H9 (cell line): Measurements from ENCODE around the gene PGM1. TPM values are rescaled to one million over a fixed set of nuclear protein-coding genes. Genes with fewer than 3 reads are reported as not detected.

Source experiments
- DNase-seq: peaks from one replicate; pipeline ENCODE4 v3.0.0-alpha.2; 2017
- H2AFZ ChIP-seq: one replicate; pipeline ENCODE4 v1.6.1; 2013; ENCODE audit warnings: mild to moderate bottlenecking, low read length, control low read depth, moderate library complexity
- H2AK5ac ChIP-seq: 2 replicates; pipeline ENCODE4 v1.6.1; 2013; ENCODE audit warnings: low read length, control low read depth, mixed read lengths; ENCODE audit not compliant: insufficient read length
- H2BK120ac ChIP-seq: one replicate; pipeline ENCODE4 v1.6.1; 2013; ENCODE audit warnings: low read depth, mild to moderate bottlenecking, low read length, control low read depth, inconsistent platforms; ENCODE audit not compliant: poor library complexity, severe bottlenecking
- H2BK12ac ChIP-seq: 2 replicates; pipeline ENCODE4 v1.6.1; 2013; ENCODE audit warnings: low read length, control low read depth, mixed read lengths, low read depth; ENCODE audit not compliant: insufficient read length
- H2BK15ac ChIP-seq: 2 replicates; pipeline ENCODE4 v1.6.1; 2013; ENCODE audit warnings: low read depth, low read length, control low read depth
- H2BK20ac ChIP-seq: one replicate; pipeline ENCODE4 v1.6.1; 2013; ENCODE audit warnings: low read depth, mild to moderate bottlenecking, low read length, control low read depth, inconsistent platforms; ENCODE audit not compliant: poor library complexity, severe bottlenecking
- H2BK5ac ChIP-seq: 2 replicates; pipeline ENCODE4 v1.6.1; 2013; ENCODE audit warnings: low read length, control low read depth, mixed read lengths; ENCODE audit not compliant: insufficient read length
- H3K14ac ChIP-seq: 2 replicates; pipeline ENCODE4 v1.6.1; 2013; ENCODE audit warnings: low read length, control low read depth; ENCODE audit not compliant: insufficient read depth
- H3K18ac ChIP-seq: 2 replicates; pipeline ENCODE4 v1.6.1; 2013; ENCODE audit warnings: low read depth, mild to moderate bottlenecking, mixed read lengths, low read length, control low read depth; ENCODE audit not compliant: insufficient read length
- H3K23ac ChIP-seq: 2 replicates; pipeline ENCODE4 v1.6.1; 2013; ENCODE audit warnings: low read length, control low read depth, mixed read lengths, low read depth; ENCODE audit not compliant: insufficient read length
- H3K23me2 ChIP-seq: 2 replicates; pipeline ENCODE4 v1.6.1; 2013; ENCODE audit warnings: low read depth, mild to moderate bottlenecking, mixed read lengths, low read length, control low read depth; ENCODE audit not compliant: insufficient read length, poor library complexity, severe bottlenecking
- H3K27ac ChIP-seq: 2 replicates; pipeline ENCODE4 v1.5.1; 2013; ENCODE audit warnings: low read length, control low read depth, mixed read lengths, low read depth; ENCODE audit not compliant: insufficient read length
- H3K27me3 ChIP-seq: 2 replicates; pipeline ENCODE4 v1.6.1; 2013; ENCODE audit warnings: low read length, control low read depth, inconsistent platforms; ENCODE audit not compliant: insufficient read depth
- H3K4ac ChIP-seq: 2 replicates; pipeline ENCODE4 v1.6.1; 2013; ENCODE audit warnings: low read depth, mild to moderate bottlenecking, control low read depth, inconsistent platforms, low read length, moderate library complexity
- H3K4me1 ChIP-seq: 2 replicates; pipeline ENCODE4 v1.6.1; 2013; ENCODE audit warnings: low read length, control low read depth, inconsistent platforms; ENCODE audit not compliant: insufficient read depth
- H3K4me2 ChIP-seq: 2 replicates; pipeline ENCODE4 v1.6.1; 2013; ENCODE audit warnings: low read length, control low read depth, mixed read lengths; ENCODE audit not compliant: insufficient read length, insufficient read depth
- H3K56ac ChIP-seq: 2 replicates; pipeline ENCODE4 v1.6.1; 2013; ENCODE audit warnings: low read depth, mild to moderate bottlenecking, mixed read lengths, low read length, control low read depth; ENCODE audit not compliant: insufficient read length
- H3K79me1 ChIP-seq: 2 replicates; pipeline ENCODE4 v1.6.1; 2013; ENCODE audit warnings: low read depth, mild to moderate bottlenecking, moderate library complexity, low read length, control low read depth, inconsistent platforms; ENCODE audit not compliant: insufficient read depth, poor library complexity, severe bottlenecking
- H3K79me2 ChIP-seq: 2 replicates; pipeline ENCODE4 v1.6.1; 2013; ENCODE audit warnings: low read length, control low read depth, inconsistent platforms; ENCODE audit not compliant: insufficient read depth
- H3K9ac ChIP-seq: 2 replicates; pipeline ENCODE4 v1.6.1; 2013; ENCODE audit warnings: low read length, control low read depth, mixed read lengths; ENCODE audit not compliant: insufficient read length; ENCODE audit errors: extremely low read depth
- H3K9me3 ChIP-seq: one replicate; pipeline ENCODE4 v1.6.1; 2013; ENCODE audit warnings: low read depth, low read length, inconsistent platforms; ENCODE audit not compliant: control insufficient read depth
- H3T11ph ChIP-seq: one replicate; pipeline ENCODE4 v1.6.1; 2013; ENCODE audit warnings: mild to moderate bottlenecking, low read length, control low read depth, inconsistent platforms
- H4K20me1 ChIP-seq: one replicate; pipeline ENCODE4 v1.6.1; 2013; ENCODE audit not compliant: control insufficient read depth, insufficient read length, insufficient read depth
- H4K5ac ChIP-seq: 2 replicates; pipeline ENCODE4 v1.6.1; 2013; ENCODE audit warnings: low read depth, mild to moderate bottlenecking, mixed read lengths, low read length, control low read depth; ENCODE audit not compliant: insufficient read length
- H4K8ac ChIP-seq: replicated peaks from 2 replicates; pipeline ENCODE4 v1.6.1; 2013; ENCODE audit warnings: low read length, control low read depth, mixed read lengths, low read depth; ENCODE audit not compliant: insufficient read length
- H4K91ac ChIP-seq: 2 replicates; pipeline ENCODE4 v1.6.1; 2013; ENCODE audit warnings: low read depth, mild to moderate bottlenecking, moderate library complexity, mixed read lengths, low read length, control low read depth; ENCODE audit not compliant: insufficient read length
- H3K27ac Mint-ChIP-seq, 3 experiments: 2 replicates in 2 of 3; 3 replicates in 1 of 3; pipeline ENCODE4 v1.8.0; 2020 to 2021; ENCODE audit warnings: mixed read lengths in 3 of 3, mild to moderate bottlenecking in 1 of 3, moderate library complexity in 1 of 3
- H3K27me3 Mint-ChIP-seq: 2 replicates; pipeline ENCODE4 v1.8.0; 2021; ENCODE audit warnings: low read depth, mild to moderate bottlenecking, moderate library complexity, mixed read lengths
- H3K36me3 Mint-ChIP-seq, 3 experiments: 2 replicates in 2 of 3; 3 replicates in 1 of 3; pipeline ENCODE4 v1.8.0; 2020 to 2021; ENCODE audit warnings: low read depth in 3 of 3, mixed read lengths in 3 of 3; ENCODE audit not compliant: insufficient read depth in 1 of 3
- H3K4me1 Mint-ChIP-seq, 2 experiments: 2 replicates each; pipeline ENCODE4 v1.8.0; 2020; ENCODE audit warnings: mixed read lengths in 2 of 2
- H3K4me3 Mint-ChIP-seq, 2 experiments: 2 replicates in 1 of 2; 3 replicates in 1 of 2; pipeline ENCODE4 v1.8.0; 2020 to 2021; ENCODE audit warnings: mild to moderate bottlenecking in 2 of 2, mixed read lengths in 2 of 2, moderate library complexity in 1 of 2
- H3K9me3 Mint-ChIP-seq, 2 experiments: 2 replicates in 1 of 2; 3 replicates in 1 of 2; pipeline ENCODE4 v1.8.0; 2020; ENCODE audit warnings: mild to moderate bottlenecking in 2 of 2, mixed read lengths in 2 of 2, moderate library complexity in 1 of 2
- WGBS: extraction: QIAGEN DNeasy Blood & Tissue Kit; methylation state at CpG from one replicate; pipeline ENCODE4 v1.1.7; 2013; ENCODE audit warnings: missing lambda C conversion rate, low lambda C conversion rate, mixed read lengths; ENCODE audit not compliant: insufficient read length; ENCODE audit errors: extremely low coverage; 5-methylcytosine and 5-hydroxymethylcytosine counted together
- total RNA-seq: library from RNA; stranded (reverse); gene quantifications from 2 replicates; pipeline ENCODE4 v1.2.1, GENCODE V29; 2021
- TF ChIP-seq, protein P1 (sequence below): fragments of 200-600 bp; sonication (generic); conservative IDR thresholded peaks from 3 replicates; pipeline ENCODE4 v1.8.0; 2021; ENCODE audit warnings: antibody characterized with exemption, mild to moderate bottlenecking

The PGM1 gene
- total RNA-seq, 1 experiment from 2014 or later, result 56.4 TPM

- Histone ChIP-seq H3K27me3 (no peaks in the 10 kb centered on the region), H3K9ac (no peak overlapping the region), H3K18ac (no peak overlapping the region), H2AFZ (no peak overlapping the region), H3K56ac (no peak overlapping the region), H2BK15ac (no peak overlapping the region), H4K5ac (no peak overlapping the region), H3K4me1 (no peaks in the 10 kb centered on the region), H3K14ac (no peak overlapping the region), H3K4ac (no peak overlapping the region), H2BK5ac (no peak overlapping the region), H3K79me2 (no peaks in the 10 kb centered on the region), H3T11ph (no peak overlapping the region), H2BK20ac (no peak overlapping the region), H3K27ac (no peak overlapping the region), H2BK12ac (no peak overlapping the region), H3K23ac (no peak overlapping the region), H2AK5ac (no peak overlapping the region), H3K9me3 (no peaks in the 10 kb centered on the region), H3K79me1 (no peaks in the 10 kb centered on the region), H3K4me2 (no peak overlapping the region), H2BK120ac (no peak overlapping the region), H4K8ac (no peak overlapping the region), H4K91ac (no peak overlapping the region), H4K20me1 (no peaks in the 10 kb centered on the region), H3K23me2 (no peaks in the 10 kb centered on the region)
- Mint-ChIP-seq H3K4me1 (peaks cover 15 to 20% of the 10 kb centered on the region in 2 experiments), H3K27me3 (no peaks in the 10 kb centered on the region; the same call in 1 of the 2 replicates), H3K4me3 (no peak overlapping the region), H3K36me3 (no peaks in the 10 kb centered on the region), H3K27ac (no peak overlapping the region), H3K9me3 (no peaks in the 10 kb centered on the region)
- DNase-seq, result no peak
- no CpG with 5 or more reads among the region's 1 CpG for WGBS
- TF ChIP-seq, protein P1, sequence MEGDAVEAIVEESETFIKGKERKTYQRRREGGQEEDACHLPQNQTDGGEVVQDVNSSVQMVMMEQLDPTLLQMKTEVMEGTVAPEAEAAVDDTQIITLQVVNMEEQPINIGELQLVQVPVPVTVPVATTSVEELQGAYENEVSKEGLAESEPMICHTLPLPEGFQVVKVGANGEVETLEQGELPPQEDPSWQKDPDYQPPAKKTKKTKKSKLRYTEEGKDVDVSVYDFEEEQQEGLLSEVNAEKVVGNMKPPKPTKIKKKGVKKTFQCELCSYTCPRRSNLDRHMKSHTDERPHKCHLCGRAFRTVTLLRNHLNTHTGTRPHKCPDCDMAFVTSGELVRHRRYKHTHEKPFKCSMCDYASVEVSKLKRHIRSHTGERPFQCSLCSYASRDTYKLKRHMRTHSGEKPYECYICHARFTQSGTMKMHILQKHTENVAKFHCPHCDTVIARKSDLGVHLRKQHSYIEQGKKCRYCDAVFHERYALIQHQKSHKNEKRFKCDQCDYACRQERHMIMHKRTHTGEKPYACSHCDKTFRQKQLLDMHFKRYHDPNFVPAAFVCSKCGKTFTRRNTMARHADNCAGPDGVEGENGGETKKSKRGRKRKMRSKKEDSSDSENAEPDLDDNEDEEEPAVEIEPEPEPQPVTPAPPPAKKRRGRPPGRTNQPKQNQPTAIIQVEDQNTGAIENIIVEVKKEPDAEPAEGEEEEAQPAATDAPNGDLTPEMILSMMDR, result no peak
Measured at GRCh38 chr1:63671514-63671913, 78.3 kb downstream of the PGM1 start.
